Measurements from ENCODE around the gene GSC2. TPM values are rescaled to one million over a fixed set of nuclear protein-coding genes. Genes with fewer than 3 reads are reported as not detected.

GSC2 gene
- total RNA-seq, 3 donors from 2014 or later, result not detected

- H3K27ac ChIP-seq, result peak overlapping the region; percentile 45 to 86
- intact Hi-C loops (cut with DNase I; ENCODE audit: low total_unique reads), result no loop called here
- no peaks in the 10 kb centered on the region for H3K36me3 ChIP-seq
- no peak for TF ChIP-seq POLR2AphosphoS5 (IDR thresholded peaks at IDR 0.05)
- TF ChIP-seq, protein P1, sequence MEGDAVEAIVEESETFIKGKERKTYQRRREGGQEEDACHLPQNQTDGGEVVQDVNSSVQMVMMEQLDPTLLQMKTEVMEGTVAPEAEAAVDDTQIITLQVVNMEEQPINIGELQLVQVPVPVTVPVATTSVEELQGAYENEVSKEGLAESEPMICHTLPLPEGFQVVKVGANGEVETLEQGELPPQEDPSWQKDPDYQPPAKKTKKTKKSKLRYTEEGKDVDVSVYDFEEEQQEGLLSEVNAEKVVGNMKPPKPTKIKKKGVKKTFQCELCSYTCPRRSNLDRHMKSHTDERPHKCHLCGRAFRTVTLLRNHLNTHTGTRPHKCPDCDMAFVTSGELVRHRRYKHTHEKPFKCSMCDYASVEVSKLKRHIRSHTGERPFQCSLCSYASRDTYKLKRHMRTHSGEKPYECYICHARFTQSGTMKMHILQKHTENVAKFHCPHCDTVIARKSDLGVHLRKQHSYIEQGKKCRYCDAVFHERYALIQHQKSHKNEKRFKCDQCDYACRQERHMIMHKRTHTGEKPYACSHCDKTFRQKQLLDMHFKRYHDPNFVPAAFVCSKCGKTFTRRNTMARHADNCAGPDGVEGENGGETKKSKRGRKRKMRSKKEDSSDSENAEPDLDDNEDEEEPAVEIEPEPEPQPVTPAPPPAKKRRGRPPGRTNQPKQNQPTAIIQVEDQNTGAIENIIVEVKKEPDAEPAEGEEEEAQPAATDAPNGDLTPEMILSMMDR (IDR thresholded peaks at IDR 0.05), result no peak
- TF ChIP-seq POLR2A (IDR thresholded peaks at IDR 0.05), result no peak
- no peaks in the 10 kb centered on the region for H3K9me3 ChIP-seq
- no peaks in the 10 kb centered on the region for H3K27me3 ChIP-seq
- no peak overlapping the region for H3K4me3 ChIP-seq
- H3K4me1 ChIP-seq, result peaks cover 8 to 24% of the 10 kb centered on the region in 2 donors
- DNase-seq (ENCODE audit: low spot score in 2 of 2), result no peak
Measured at GRCh38 chr22:19110064-19110458, 40.0 kb downstream of the GSC2 start.

DNA sequence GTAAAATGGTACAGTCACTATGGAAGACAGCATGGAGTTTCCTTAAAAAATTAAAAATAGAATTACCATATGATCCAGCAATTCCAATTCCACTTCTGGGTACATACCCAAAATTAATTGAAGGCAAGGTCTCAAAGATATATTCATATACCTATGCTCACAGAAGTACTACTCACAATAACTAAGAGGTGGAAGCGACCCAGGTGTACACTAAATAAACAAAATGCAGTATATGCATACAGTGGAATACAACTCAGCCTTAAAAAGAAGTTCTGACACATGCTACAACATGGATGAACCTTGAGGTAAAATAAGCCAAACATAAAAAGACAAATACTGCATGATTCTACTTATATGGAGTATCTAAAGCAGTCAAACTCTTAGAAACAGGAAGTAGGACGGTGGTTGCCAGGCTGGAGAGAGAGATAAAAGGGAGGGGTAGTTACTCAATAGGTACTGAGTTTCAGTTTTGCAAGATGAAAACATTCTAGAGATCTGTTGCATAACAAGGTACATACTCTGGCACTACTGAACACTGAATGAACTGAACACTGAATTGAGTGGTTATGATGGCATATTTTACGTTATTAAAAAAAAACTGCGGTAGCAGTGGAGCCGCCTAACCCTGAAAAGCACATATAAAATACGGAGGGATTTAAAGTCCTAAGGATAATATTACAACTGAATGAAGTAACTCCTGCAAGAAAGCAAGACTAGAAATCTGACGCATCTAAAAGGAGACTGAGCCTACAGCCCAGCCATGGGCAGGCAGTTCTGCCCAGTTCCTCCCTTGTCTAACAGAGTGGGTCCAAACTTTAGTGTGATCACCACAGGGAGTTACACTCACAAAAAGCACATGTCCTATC is 40.7 kb downstream of the GSC2 start:
- Histone ChIP-seq H3K4me3 (no peak overlapping the region), H3K9me3 (no peaks in the 10 kb centered on the region), H3K4me1 (peaks cover 8 to 20% of the 10 kb centered on the region in 2 donors), H3K27ac (peak overlapping the region; percentile 76 to 86), H3K27me3 (no peaks in the 10 kb centered on the region), H3K36me3 (no peaks in the 10 kb centered on the region)
- peak in 1 of 2 donors; percentile 62 for DNase-seq (ENCODE audit: low spot score in 2 of 2)
- peak in 1 of 3 donors; percentile 19 for TF ChIP-seq POLR2AphosphoS5 (IDR thresholded peaks at IDR 0.05)
- TF ChIP-seq POLR2A (IDR thresholded peaks at IDR 0.05), result no peak
- intact Hi-C loops (cut with DNase I; ENCODE audit: low total_unique reads), result no loop called here

DNA sequence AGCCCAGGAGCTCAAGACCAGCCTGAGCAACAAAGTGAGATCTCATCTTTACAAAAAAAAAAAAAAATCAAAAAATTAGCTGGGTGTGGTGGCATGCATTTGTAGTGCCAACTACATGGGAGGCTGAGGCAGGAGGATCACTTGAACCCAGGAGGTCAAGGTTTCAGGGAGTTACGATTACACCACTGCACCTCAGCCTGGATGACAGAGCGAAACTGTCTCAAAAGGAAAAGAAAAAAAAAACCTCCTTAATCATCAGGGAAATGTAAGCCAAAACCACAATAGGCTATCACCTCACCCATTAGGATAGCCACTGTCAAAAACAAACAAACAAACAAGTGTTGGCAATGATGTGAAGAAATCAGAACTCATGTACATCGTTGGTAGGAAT is 41.3 kb downstream of the GSC2 start:
- TF ChIP-seq POLR2AphosphoS5 (IDR thresholded peaks at IDR 0.05) (no peak), POLR2A (IDR thresholded peaks at IDR 0.05) (no peak)
- TF ChIP-seq, protein P1 (IDR thresholded peaks at IDR 0.05), result no peak
- no peak for DNase-seq (ENCODE audit: low spot score in 2 of 2)
- Histone ChIP-seq H3K4me1 (peaks cover 8 to 20% of the 10 kb centered on the region in 2 donors), H3K27me3 (no peaks in the 10 kb centered on the region), H3K4me3 (no peak overlapping the region), H3K27ac (peak overlapping the region; percentile 76 to 86), H3K36me3 (no peaks in the 10 kb centered on the region), H3K9me3 (no peaks in the 10 kb centered on the region)
- intact Hi-C loops (cut with DNase I; ENCODE audit: low total_unique reads), result no loop called here

GRCh38 chr22:19107730-19108074 is 42.4 kb downstream of the GSC2 start:
- intact Hi-C loops (cut with DNase I; ENCODE audit: low total_unique reads), result no loop called here
- Histone ChIP-seq H3K36me3 (no peaks in the 10 kb centered on the region), H3K4me3 (no peak overlapping the region), H3K27ac (no peak overlapping the region), H3K9me3 (no peaks in the 10 kb centered on the region), H3K4me1 (peaks cover 8 to 20% of the 10 kb centered on the region in 2 donors), H3K27me3 (no peaks in the 10 kb centered on the region)
- DNase-seq (ENCODE audit: low spot score in 2 of 2), result no peak
- TF ChIP-seq POLR2AphosphoS5 (IDR thresholded peaks at IDR 0.05) (no peak), POLR2A (IDR thresholded peaks at IDR 0.05) (no peak)
- TF ChIP-seq, protein P1 (IDR thresholded peaks at IDR 0.05), result no peak

DNA sequence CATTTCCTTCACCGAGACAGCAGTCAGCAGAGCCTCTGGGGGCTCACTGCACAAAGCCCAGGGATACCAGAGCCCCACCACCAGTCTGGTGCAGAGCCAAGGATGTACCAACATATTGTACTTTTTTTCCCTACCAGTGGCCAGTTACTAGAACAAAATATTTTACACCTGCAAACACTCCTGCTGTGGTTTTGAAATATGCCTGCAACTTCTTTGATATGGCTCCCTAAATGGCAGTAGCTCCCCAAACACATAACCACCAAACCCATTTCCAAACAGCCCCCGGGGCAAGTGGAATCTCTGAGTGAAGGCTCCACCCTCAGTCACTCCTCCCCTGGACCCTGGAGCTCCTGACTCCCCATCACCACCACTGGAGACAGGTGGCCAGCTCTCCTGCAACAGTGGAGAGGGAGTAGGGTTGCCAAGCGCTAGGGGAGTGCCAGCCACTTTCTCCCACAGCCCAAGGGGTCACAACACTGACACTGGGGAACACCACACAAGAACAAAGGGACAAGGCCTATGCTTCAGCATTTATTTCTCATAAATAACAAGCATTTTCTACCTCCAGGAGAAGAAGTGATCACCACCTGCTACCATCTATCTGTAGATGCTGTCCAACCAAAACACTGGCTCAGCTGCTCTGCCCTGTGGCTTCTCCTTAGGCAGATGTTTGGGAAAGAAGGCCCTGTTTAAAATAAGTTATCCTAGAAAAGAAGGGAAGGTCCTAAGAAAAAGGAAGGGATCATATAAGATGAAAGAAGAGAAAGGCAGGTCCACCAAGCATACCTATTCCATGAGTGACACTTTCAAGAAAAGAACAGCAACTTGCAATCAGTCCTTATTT is 43.0 kb downstream of the GSC2 start:
- intact Hi-C loops (cut with DNase I; ENCODE audit: low total_unique reads), result no loop called here
- Histone ChIP-seq H3K4me3 (no peak overlapping the region), H3K27me3 (no peaks in the 10 kb centered on the region), H3K27ac (no peak overlapping the region), H3K36me3 (no peaks in the 10 kb centered on the region), H3K9me3 (no peaks in the 10 kb centered on the region), H3K4me1 (peaks cover 8 to 20% of the 10 kb centered on the region in 2 donors)
- TF ChIP-seq, protein P1 (IDR thresholded peaks at IDR 0.05), result no peak
- no peak for TF ChIP-seq POLR2AphosphoS5 (IDR thresholded peaks at IDR 0.05)
- no peak for TF ChIP-seq POLR2A (IDR thresholded peaks at IDR 0.05)
- no peak for DNase-seq (ENCODE audit: low spot score in 2 of 2)
